Measurements from ENCODE around the gene CHID1.

The CHID1 gene

GRCh38 chr11:910044-910588 is 494 bp downstream of the CHID1 start:
- DNase-seq (ENCODE audit: low spot score), result no peak

- DNase-seq (ENCODE audit: low spot score), result no peak
Observed at GRCh38 chr11:909406-909805, 1.2 kb downstream of the CHID1 start.

DNA sequence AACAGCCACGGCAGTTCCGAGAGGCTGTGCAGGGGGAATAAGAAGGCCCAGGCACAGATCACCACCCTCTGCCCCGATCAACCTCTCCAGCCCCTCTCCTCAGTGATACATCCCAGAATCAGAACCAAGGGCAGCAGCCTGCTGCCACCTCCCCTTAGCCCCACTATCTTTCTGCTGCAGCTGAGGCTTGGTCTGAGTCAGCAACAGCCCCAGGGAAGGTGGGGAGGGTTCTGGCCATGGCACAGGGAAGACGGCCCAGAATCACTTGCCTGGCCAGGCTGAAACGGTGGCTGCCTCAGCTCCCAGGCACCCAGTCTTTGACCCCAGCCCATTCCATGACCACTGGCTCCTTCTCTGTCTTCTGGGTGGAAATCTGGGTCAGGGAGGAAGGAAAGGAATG is 2.3 kb downstream of the CHID1 start:
- DNase-seq (ENCODE audit: low spot score), result no peak

DNA sequence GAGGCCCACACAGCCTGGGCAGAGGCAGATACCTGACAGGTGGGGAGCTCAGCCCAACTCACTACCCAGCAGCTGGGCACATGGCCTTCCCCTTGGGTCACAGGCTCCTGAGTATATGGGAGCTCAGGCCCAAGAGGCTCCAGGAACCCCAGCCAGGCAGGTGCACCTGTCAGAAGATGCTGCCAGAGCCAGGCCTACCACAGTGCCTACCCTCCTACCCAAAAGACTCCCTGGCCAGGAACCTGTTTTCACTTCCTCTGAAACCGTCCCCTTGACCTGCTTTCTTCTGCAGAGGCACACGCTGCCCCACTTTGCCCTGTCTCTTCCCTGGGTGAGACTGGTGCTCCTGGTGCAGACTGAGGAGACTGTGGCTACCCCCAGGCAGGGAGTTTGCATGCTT is 2.9 kb downstream of the CHID1 start:
- DNase-seq (ENCODE audit: low spot score), result no peak

GRCh38 chr11:905952-906351 is 4.7 kb downstream of the CHID1 start:
- no peak for DNase-seq (ENCODE audit: low spot score)

DNA sequence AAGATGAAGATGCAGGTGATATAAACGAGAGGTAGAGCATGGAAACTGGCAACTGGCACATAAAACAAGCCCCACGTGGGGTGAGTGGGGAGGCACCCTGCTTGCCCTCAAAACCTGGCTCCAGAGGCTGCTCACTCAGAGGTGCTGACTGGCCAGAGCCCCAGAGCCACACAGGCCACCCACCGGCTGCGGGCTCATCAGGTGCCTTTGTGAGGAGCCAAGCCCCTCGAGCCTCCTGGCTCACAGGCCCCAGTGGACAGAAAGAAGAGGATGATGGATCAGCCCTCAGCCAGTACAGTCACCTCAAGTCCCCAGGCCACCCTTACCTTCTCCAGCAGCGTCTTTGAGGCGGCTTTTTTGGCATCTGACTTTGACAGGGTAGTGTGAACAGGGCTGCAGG is 6.2 kb downstream of the CHID1 start:
- no peak for DNase-seq (ENCODE audit: low spot score)

DNA sequence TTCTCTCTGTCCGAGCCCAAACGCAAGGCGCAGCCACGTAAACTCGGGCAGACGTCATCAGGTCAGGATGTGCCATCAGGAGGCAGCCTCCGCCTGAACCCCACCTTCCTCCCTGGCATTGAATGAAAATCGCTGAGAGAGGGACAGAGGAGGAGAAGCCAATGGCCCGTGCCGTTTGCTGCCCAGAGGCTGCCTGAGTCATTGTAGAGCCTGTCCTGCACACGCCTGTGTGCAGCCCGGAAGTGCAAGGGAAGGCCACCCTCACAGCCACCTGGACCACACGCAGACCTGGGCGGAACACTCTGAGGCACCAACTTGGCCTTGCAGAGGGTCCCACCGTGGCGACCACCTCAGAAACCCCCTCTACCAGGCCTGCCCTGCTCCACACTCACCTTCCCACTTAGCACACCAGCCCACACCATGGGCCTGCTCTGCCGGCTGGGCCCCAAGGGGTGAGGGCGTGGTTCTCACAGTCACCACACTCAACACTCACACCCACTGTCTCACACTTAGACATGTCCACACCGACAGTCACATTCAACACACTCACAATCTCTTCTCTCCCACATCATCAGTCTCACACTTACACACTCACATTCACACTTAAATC is 9.1 kb downstream of the CHID1 start:
- no peak for DNase-seq (ENCODE audit: low spot score)

DNA sequence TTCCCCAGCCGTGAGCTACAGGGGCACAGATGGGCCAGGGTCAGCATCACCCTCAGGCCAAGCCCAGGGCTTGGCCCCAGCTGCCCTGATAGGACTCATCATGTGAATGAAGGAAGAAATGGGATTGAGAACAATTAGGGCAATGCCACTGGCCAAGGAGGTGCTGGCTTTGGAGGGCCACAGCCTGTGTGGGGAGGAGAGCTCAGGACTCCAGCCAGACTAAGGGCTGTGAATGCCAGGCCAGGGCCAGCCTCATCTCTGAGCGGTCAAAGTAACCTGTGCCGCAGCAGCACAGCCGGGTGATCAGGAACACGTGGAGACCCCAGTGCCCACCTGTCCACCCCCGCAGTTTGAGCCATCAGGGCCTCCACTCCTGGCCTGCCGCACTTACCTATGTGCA is 10.1 kb downstream of the CHID1 start:
- DNase-seq (ENCODE audit: low spot score), result no peak

DNA sequence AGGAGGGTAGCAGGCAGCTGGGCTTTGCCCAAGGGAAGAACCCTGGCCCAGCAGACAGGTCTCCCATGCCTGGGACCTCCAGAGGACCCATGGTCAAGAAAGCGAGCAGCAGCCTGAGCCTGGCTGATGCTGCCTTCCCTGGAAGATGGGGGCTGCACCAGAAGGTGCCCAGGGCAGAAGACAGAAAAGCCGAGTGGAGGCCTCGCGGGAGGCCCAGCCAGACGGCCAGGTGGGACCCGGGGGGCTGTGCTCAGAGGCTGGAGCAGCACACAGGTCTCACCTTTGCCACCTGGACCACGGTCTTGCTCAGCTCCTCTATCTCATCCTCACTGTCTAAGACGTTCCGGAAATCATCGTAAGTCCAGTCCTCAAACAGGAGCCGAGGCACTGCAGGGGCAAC is 10.9 kb downstream of the CHID1 start:
- DNase-seq (ENCODE audit: low spot score), result no peak

- peak; percentile 15 for DNase-seq (ENCODE audit: low spot score)
Observed at GRCh38 chr11:898540-899190, 11.9 kb downstream of the CHID1 start.

DNA sequence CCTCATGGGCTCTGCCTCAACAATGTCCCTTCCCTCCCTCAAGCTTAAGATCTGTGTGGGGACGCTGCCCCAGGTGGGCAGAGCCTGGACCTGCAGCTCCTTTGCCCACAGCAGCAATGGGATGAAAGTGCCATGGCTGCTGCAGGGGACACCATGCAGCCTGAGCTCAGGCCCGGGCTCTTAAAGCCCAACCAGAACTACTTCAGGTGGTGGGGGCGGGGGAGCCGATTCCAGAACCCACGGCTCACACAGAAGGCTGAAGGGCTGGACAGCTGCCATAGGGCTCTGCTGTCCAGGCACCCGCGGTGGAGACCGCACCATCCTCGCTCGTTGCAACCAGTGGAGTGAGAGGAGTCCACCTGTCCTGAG is 12.5 kb downstream of the CHID1 start:
- peak; percentile 30 for DNase-seq (ENCODE audit: low spot score)

- no peak for DNase-seq (ENCODE audit: low spot score)
Observed at GRCh38 chr11:897253-898142, 13.1 kb downstream of the CHID1 start.

- no peak for DNase-seq (ENCODE audit: low spot score)
Observed at GRCh38 chr11:895331-896110, 15.1 kb downstream of the CHID1 start.

DNA sequence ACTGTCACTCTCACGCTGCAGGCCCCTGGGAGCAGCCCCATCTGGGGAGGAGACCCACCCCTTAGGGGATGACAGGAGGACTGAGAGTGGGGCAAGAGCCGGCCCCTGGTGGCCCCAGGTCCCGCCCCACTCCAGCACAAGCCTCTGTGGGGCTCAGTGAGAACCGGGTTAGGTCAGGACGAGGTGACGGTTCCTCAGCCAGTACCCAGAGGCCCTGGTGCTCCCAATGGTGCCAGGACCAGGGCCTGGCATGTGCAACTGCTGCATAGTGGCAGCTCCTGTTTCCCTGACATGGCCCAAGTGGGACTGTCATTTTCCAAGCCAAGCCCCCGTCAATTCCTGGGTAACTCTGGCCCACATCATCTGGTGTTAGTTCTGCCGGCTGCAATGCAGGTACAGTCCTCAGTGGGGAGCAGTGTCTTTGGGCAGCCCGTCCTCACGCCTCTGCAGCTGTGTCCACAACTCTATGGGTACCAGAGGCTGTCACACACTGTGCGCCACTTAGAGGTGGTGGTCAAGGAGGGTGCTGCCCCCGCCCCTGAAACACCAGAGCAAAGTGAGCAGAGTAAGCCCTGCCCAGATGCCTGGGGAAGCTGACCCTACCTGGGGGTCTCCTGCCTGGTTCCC is 15.9 kb downstream of the CHID1 start:
- DNase-seq (ENCODE audit: low spot score), result no peak

DNA sequence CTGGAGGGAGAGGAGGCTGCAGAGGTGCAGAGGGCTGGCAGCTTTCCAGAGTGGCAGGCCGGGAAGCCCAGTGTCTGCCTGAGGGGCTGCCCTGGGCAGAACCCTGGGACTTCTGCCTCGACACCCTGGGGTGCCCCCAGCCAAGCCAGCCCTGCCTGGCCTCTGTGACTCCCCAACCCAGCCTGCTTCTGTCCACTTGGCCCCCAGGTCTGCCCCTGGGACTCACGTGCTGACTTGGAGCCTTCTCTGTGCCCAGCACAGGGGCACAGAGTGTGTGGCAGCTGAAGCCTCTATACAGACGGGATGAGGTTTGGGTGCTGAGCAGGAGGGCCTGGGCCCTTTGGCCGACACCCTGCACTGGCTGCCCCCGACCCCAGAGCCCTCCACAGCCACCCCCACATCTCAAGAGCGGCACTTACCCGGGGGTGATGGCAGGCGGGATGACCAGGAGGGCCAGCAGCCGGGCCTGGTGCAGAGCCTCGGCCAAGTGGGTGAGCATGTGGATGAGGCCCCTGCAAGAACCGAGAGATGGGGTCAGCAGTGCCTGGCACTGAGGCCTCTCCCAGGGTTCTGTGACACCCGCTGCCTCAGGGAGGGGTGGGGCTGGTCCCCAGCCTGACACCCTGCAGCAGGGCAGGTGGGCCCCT is 17.5 kb downstream of the CHID1 start:
- no peak for DNase-seq (ENCODE audit: low spot score)

DNA sequence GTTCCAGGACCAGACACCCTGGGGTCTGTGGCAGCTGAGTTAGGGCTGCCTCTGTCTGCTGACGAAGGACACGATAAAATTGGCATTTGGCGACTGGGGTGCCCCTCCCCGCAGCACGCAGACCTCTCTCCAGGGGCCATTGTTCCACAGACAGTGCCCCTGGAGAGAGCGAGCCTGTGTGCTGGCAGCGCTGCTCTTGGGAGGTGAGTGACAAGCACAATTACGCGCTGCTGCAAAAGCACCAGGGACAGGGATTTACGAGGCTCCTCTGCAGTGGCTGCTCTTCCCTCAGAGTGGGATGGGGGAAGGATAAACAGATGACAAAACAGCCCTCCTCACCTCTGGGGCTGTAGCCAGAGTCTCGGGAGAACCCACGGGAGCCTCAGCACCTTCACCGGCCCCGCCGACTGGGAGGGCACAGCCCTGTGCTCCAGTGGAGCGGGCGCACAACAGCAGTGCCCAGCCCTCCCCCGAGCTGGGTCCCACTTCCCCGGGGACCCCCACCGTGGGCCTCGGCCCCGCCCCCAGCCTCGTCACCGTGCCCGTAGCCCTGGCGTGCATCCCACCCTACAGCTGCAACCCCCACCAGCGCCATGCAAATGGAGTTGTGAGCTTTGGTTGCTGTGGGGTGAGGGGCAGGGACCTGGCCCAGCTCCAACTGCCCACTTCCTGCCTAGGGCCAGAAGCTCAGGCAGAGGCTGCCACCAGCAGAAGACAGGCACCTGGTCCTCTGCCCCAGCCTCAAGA is 19.6 kb downstream of the CHID1 start:
- no peak for DNase-seq (ENCODE audit: low spot score)

- no peak for DNase-seq (ENCODE audit: low spot score)
Observed at GRCh38 chr11:889687-890475, 20.7 kb downstream of the CHID1 start.

DNA sequence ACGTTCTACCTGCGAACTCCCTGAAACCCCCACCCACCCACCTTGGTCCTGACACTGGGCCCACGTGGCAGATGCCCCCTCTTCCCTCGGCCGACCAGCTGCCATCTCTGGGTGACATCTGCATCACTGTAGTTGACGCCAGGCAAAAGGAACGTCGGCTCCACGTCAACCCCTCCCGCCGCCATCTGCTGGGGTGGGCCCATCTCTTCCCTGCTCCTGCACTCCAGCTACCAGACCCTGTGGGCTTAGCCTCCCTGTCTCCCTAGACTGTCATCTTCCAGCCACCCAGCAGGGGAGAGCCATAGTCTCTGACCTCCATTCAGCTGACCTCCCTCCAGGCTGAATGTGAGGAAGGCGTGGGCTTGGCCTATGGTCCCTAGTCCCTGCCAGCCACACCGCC is 21.4 kb downstream of the CHID1 start:
- DNase-seq (ENCODE audit: low spot score), result no peak

Measured in kidney tubule cell (primary cell).